Mucosa of descending colon (tissue), 3 donors: ENCODE results near the gene CDH4. TPM values are rescaled to one million over a fixed set of nuclear protein-coding genes. Genes with fewer than 3 reads are reported as not detected.

Source experiments
- ATAC-seq: fragments of 200-7000 bp; cut with Tn5 transposase; one replicate; pipeline ENCODE4 v1.9.1; 2020; ENCODE audit warnings: mild to moderate bottlenecking, moderate library complexity
- DNase-seq, 3 donors: peaks; one replicate each; pipeline ENCODE4 v3.0.0-alpha.2; 2020
- H3K36me3 ChIP-seq: fragments of 200-600 bp; one replicate; pipeline ENCODE4 v1.8.0; 2021; ENCODE audit warnings: low read depth, mild to moderate bottlenecking
- H3K4me1 ChIP-seq: fragments of 200-600 bp; one replicate; pipeline ENCODE4 v1.8.0; 2021; ENCODE audit warnings: low read depth, mild to moderate bottlenecking
- H3K4me3 ChIP-seq: fragments of 200-600 bp; one replicate; pipeline ENCODE4 v1.8.0; 2021; ENCODE audit warnings: mild to moderate bottlenecking
- H3K9me3 ChIP-seq: fragments of 200-600 bp; one replicate; pipeline ENCODE4 v1.8.0; 2021; ENCODE audit warnings: mild to moderate bottlenecking
- CTCF ChIP-seq: fragments of 200-600 bp; IDR thresholded peaks from one replicate; pipeline ENCODE4 v1.8.0; 2022; ENCODE audit warnings: antibody characterized with exemption, mild to moderate bottlenecking
- intact Hi-C, 2 donors: fragments of 100-400 bp; cut with DNase I in 1 of 2; cut with micrococcal nuclease in 1 of 2; formaldehyde crosslinking; loops; one replicate each; pipeline versions ENCODE4 v1.11.0 to v1.11.1; 2022; cut with DNase I, micrococcal nuclease
- total RNA-seq, 3 donors: library from RNA; stranded (reverse); fragmentation: NEBNext Ultra II Directional in 2 of 3; extraction: Animal tissue kit (Norgen Biotek cat#: 25700) in 2 of 3; gene quantifications; one replicate each; pipeline versions ENCODE4 v1.2.1 to v1.2.4, GENCODE V29; 2021 to 2023
- donor health status: DM: no; HTN: no; CAD: no; lungs with moderate emphysema.
- donor health status: DM: no; HTN: no; CAD: no.
- donor health status: DM: no; HTN: yes; CAD: no.

CDH4 gene
- total RNA-seq, 3 donors from 2014 or later = 0.16 TPM; not detected in 2

GRCh38 chr20:61301711-61302525 lies 49.9 kb downstream of the CDH4 start:
- Histone ChIP-seq H3K9me3 (no peaks in the 10 kb centered on the region), H3K36me3 (no peaks in the 10 kb centered on the region), H3K4me1 (no peaks in the 10 kb centered on the region), H3K4me3 (no peak overlapping the region)
- TF ChIP-seq CTCF = no peak
- DNase-seq (no peak), ATAC-seq (no peak)
- intact Hi-C loops = no loop called here

- TF ChIP-seq CTCF = no peak
- intact Hi-C loops = no loop called here
- no peak overlapping the region for H3K4me3 ChIP-seq
- DNase-seq (no peak), ATAC-seq (no peak)
- no peaks in the 10 kb centered on the region for H3K36me3 ChIP-seq
- no peaks in the 10 kb centered on the region for H3K4me1 ChIP-seq
- no peaks in the 10 kb centered on the region for H3K9me3 ChIP-seq
Measured at GRCh38 chr20:61303217-61303616, 51.2 kb downstream of the CDH4 start.

DNA sequence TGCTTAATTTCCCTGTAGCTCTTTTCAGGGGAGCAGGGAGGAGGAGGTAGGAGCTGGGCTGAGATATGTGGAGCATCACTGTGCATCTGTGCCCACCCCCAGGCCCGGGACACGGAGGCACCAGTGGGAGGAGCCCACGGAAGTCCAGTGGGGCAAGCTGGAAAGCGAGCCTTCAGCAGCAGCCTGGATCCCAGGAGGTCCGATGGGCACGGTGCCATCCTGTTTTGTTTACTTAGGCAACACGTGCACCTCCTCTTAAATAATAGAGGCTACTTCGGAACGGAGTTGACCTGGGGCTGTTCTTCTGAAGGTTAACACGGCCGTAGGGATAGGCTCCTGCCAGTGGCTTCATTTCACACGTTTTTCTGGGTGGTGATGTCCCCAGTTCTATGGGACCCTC lies 51.6 kb downstream of the CDH4 start:
- ATAC-seq = no peak
- Histone ChIP-seq H3K9me3 (no peaks in the 10 kb centered on the region), H3K4me1 (no peaks in the 10 kb centered on the region), H3K4me3 (no peak overlapping the region), H3K36me3 (no peaks in the 10 kb centered on the region)
- intact Hi-C loops = no loop called here
- DNase-seq = no peak
- no peak for TF ChIP-seq CTCF

GRCh38 chr20:61304750-61305149 lies 52.7 kb downstream of the CDH4 start:
- no peaks in the 10 kb centered on the region for H3K36me3 ChIP-seq
- no peak for ATAC-seq
- no peak overlapping the region for H3K4me3 ChIP-seq
- intact Hi-C loops = no loop called here
- DNase-seq = no peak
- H3K4me1 ChIP-seq = no peaks in the 10 kb centered on the region
- no peak for TF ChIP-seq CTCF
- H3K9me3 ChIP-seq = no peaks in the 10 kb centered on the region

DNA sequence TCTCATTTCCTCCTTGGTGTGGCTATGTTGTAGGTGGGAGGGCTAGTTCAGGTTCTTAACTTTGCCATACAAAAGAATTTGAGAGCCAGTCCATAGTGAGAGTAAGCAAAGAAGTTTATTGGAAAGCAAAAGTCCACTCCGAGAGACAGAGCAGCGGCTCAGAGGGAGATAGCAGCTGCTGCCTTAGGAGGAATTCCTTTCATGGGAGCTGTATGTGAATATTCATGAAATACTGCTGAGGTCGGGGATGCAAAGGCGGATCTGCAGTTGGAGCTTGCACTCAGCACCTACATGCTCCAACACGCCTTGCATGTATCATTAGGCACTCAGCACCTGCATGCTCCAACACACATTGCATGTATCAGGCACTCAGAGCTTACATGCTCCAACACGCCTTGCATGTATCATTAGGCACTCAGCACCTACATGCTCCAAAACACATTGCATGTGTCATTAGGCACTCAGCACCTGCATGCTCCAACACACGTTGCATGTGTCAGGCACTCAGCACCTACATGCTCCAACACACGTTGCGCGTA lies 54.9 kb downstream of the CDH4 start:
- ATAC-seq = no peak
- Histone ChIP-seq H3K9me3 (no peaks in the 10 kb centered on the region), H3K36me3 (no peaks in the 10 kb centered on the region), H3K4me1 (no peaks in the 10 kb centered on the region), H3K4me3 (no peak overlapping the region)
- intact Hi-C loops = no loop called here
- TF ChIP-seq CTCF = no peak
- DNase-seq = no peak
